Mesenchymal stem cell (in vitro differentiated cells and primary cell): Measurements from ENCODE around the gene WDR91.

Experiments used
- DNase-seq: peaks from one replicate; pipeline ENCODE4 v3.0.0-alpha.2; 2013
- H2AFZ ChIP-seq: one replicate; pipeline ENCODE4 v1.6.1; 2013; ENCODE audit warnings: low read depth, mild to moderate bottlenecking, control low read depth, inconsistent platforms, low read length, moderate library complexity
- H2AK5ac ChIP-seq: 2 replicates; pipeline ENCODE4 v1.6.1; 2013; ENCODE audit warnings: low read length, moderate library complexity, mild to moderate bottlenecking, inconsistent platforms; ENCODE audit not compliant: severe bottlenecking
- H2BK120ac ChIP-seq: one replicate; pipeline ENCODE4 v1.6.1; 2013; ENCODE audit warnings: low read depth, mild to moderate bottlenecking, inconsistent platforms, low read length, moderate library complexity
- H2BK12ac ChIP-seq, 2 experiments: one replicate each; pipeline ENCODE4 v1.6.1; 2013; ENCODE audit warnings: inconsistent platforms in 2 of 2, low read length in 2 of 2, mild to moderate bottlenecking in 2 of 2, moderate library complexity in 2 of 2, control low read depth in 1 of 2
- H2BK15ac ChIP-seq: one replicate; pipeline ENCODE4 v1.6.1; 2013; ENCODE audit warnings: mild to moderate bottlenecking, low read depth, inconsistent platforms; ENCODE audit not compliant: poor library complexity, severe bottlenecking
- H2BK5ac ChIP-seq: 2 replicates; pipeline ENCODE4 v1.6.1; 2013; ENCODE audit warnings: low read depth, mild to moderate bottlenecking, low read length, control low read depth, inconsistent platforms; ENCODE audit not compliant: poor library complexity, severe bottlenecking
- H3K14ac ChIP-seq, 2 experiments: one replicate each; pipeline ENCODE4 v1.6.1; 2013; ENCODE audit warnings: inconsistent platforms in 2 of 2, low read length in 2 of 2, control low read depth in 1 of 2, mild to moderate bottlenecking in 1 of 2, moderate library complexity in 1 of 2
- H3K18ac ChIP-seq, 2 experiments: one replicate each; pipeline ENCODE4 v1.6.1; 2013; ENCODE audit warnings: inconsistent platforms in 2 of 2, low read length in 2 of 2, control low read depth in 1 of 2, low read depth in 1 of 2, mild to moderate bottlenecking in 1 of 2
- H3K23ac ChIP-seq, 2 experiments: one replicate each; pipeline ENCODE4 v1.6.1; 2013; ENCODE audit warnings: inconsistent platforms in 2 of 2, low read length in 2 of 2, mild to moderate bottlenecking in 2 of 2, moderate library complexity in 2 of 2, control low read depth in 1 of 2
- H3K27ac ChIP-seq: 2 replicates; pipeline ENCODE4 v1.5.1; 2013; ENCODE audit warnings: mild to moderate bottlenecking, moderate library complexity, low read length, control low read depth, inconsistent platforms; ENCODE audit not compliant: poor library complexity, severe bottlenecking
- H3K27me3 ChIP-seq, 2 experiments: 2 replicates each; pipeline versions ENCODE4 v1.6.1 to v1.7.0; 2013; ENCODE audit warnings: low read length in 2 of 2, mild to moderate bottlenecking in 2 of 2, moderate library complexity in 2 of 2, control low read depth in 1 of 2, inconsistent platforms in 1 of 2; ENCODE audit not compliant: control insufficient read depth in 1 of 2, insufficient read depth in 1 of 2
- H3K36me3 ChIP-seq, 2 experiments: 2 replicates each; pipeline versions ENCODE4 v1.6.1 to v1.7.0; 2013; ENCODE audit warnings: low read length in 2 of 2, control low read depth in 1 of 2, inconsistent platforms in 1 of 2, low read depth in 1 of 2, mild to moderate bottlenecking in 1 of 2; ENCODE audit not compliant: insufficient read depth in 2 of 2, control insufficient read depth in 1 of 2
- H3K4ac ChIP-seq, 2 experiments: one replicate each; pipeline ENCODE4 v1.6.1; 2013; ENCODE audit warnings: inconsistent platforms in 2 of 2, low read length in 2 of 2, mild to moderate bottlenecking in 2 of 2, moderate library complexity in 2 of 2, control low read depth in 1 of 2, low read depth in 1 of 2
- H3K4me1 ChIP-seq: 2 replicates; pipeline ENCODE4 v1.6.1; 2013; ENCODE audit warnings: low read depth, low read length, control low read depth; ENCODE audit not compliant: control insufficient read depth, insufficient read depth
- H3K4me2 ChIP-seq: 2 replicates; pipeline ENCODE4 v1.6.1; 2013; ENCODE audit warnings: low read length, mild to moderate bottlenecking, inconsistent platforms; ENCODE audit not compliant: poor library complexity, severe bottlenecking
- H3K4me3 ChIP-seq, 2 experiments: 2 replicates each; pipeline versions ENCODE4 v1.5.1 to v1.7.0; 2013; ENCODE audit warnings: low read length in 2 of 2, mild to moderate bottlenecking in 2 of 2, control low read depth in 1 of 2, low read depth in 1 of 2; ENCODE audit not compliant: insufficient read depth in 1 of 2
- H3K79me1 ChIP-seq: replicated peaks from 2 replicates; pipeline ENCODE4 v1.6.1; 2013; ENCODE audit warnings: mild to moderate bottlenecking, control low read depth, low read length, inconsistent platforms; ENCODE audit not compliant: poor library complexity, severe bottlenecking
- H3K9ac ChIP-seq: 2 replicates; pipeline ENCODE4 v1.7.0; 2013; ENCODE audit warnings: mild to moderate bottlenecking, low read length, moderate library complexity
- H3K9me3 ChIP-seq: 2 replicates; pipeline ENCODE4 v1.7.0; 2013; ENCODE audit warnings: mild to moderate bottlenecking, low read length; ENCODE audit not compliant: control insufficient read depth
- H4K8ac ChIP-seq: one replicate; pipeline ENCODE4 v1.6.1; 2013; ENCODE audit warnings: inconsistent platforms, mild to moderate bottlenecking, low read length, moderate library complexity
- H4K91ac ChIP-seq: one replicate; pipeline ENCODE4 v1.6.1; 2013; ENCODE audit warnings: mild to moderate bottlenecking, low read length, inconsistent platforms
- WGBS: methylation state at CpG from one replicate; pipeline ENCODE4 v1.1.7; 2013; ENCODE audit warnings: mixed read lengths; 5-methylcytosine and 5-hydroxymethylcytosine counted together

WDR91 gene

DNA sequence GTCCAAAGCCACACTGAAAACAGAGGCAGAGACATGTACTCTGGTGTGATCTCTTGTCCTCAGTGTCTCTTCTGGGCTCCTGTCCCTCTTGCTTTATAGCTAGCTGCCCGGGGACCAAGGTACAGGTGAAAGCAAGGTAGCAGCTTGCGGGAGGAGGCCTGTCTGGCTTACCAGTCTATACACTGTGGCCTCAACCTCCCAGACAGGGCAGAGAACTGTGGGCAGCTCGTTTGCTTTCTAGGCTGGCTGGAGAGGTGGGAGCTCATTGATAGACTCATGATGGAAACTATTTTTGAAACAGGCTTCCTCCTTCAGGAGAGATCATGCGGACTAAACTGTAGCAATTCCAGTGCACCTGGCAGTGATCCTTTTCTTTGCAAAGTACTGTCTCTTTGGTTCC, 45.5 kb downstream of the WDR91 start:
- H3K79me1 ChIP-seq, result peaks cover 32% of the 10 kb centered on the region
- peak overlapping the region; percentile 57 for H3K9ac ChIP-seq
- H3K27me3 ChIP-seq, result no peaks in the 10 kb centered on the region
- no peaks in the 10 kb centered on the region for H3K9me3 ChIP-seq
- no peak overlapping the region for H3K4ac ChIP-seq
- no peak overlapping the region for H4K8ac ChIP-seq
- peaks cover 33% of the 10 kb centered on the region for H3K4me1 ChIP-seq
- H3K18ac ChIP-seq, result no peak overlapping the region
- H2BK15ac ChIP-seq, result no peak overlapping the region
- no peak for DNase-seq
- no peak overlapping the region for H2BK120ac ChIP-seq
- no peak overlapping the region for H2AFZ ChIP-seq
- H2BK5ac ChIP-seq, result no peak overlapping the region
- H3K4me2 ChIP-seq, result no peak overlapping the region
- no peak overlapping the region for H4K91ac ChIP-seq
- no peak overlapping the region for H3K4me3 ChIP-seq
- H2AK5ac ChIP-seq, result no peak overlapping the region
- no peak overlapping the region for H3K14ac ChIP-seq
- no peak overlapping the region for H3K23ac ChIP-seq
- H3K27ac ChIP-seq, result no peak overlapping the region
- over 99% methylated on average over 4 of the region's 4 CpGs for WGBS
- no peak overlapping the region for H2BK12ac ChIP-seq
- peaks cover 53 to 63% of the 10 kb centered on the region in 2 experiments for H3K36me3 ChIP-seq

DNA sequence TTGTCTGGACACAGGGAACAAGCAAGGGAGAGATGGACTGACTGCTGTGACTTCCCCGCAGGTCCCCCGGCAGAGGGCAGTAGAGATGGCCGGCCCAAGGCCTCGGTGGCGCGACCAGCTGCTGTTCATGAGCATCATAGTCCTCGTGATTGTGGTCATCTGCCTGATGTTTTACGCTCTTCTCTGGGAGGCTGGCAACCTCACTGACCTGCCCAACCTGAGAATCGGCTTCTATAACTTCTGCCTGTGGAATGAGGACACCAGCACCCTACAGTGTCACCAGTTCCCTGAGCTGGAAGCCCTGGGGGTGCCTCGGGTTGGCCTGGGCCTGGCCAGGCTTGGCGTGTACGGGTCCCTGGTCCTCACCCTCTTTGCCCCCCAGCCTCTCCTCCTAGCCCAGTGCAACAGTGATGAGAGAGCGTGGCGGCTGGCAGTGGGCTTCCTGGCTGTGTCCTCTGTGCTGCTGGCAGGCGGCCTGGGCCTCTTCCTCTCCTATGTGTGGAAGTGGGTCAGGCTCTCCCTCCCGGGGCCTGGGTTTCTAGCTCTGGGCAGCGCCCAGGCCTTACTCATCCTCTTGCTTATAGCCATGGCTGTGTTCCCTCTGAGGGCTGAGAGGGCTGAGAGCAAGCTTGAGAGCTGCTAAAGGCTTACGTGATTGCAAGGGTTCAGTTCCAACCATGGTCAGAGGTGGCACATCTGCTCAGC, 46.8 kb downstream of the WDR91 start:
- Histone ChIP-seq H4K8ac (peak overlapping the region; percentile 60), H3K79me1 (peaks cover 32% of the 10 kb centered on the region), H3K9ac (peak overlapping the region; percentile 57), H2AFZ (no peak overlapping the region), H3K27ac (no peak overlapping the region), H4K91ac (peak overlapping the region; percentile 31), H3K4me3 (peak overlapping the region in 1 of 2 experiments; percentile 26), H3K4ac (no peak overlapping the region), H2BK12ac (no peak overlapping the region), H2BK120ac (no peak overlapping the region), H2AK5ac (peak overlapping the region; percentile 4), H2BK15ac (peak overlapping the region; percentile 30), H3K18ac (peak overlapping the region in 1 of 2 experiments; percentile 30), H2BK5ac (no peak overlapping the region), H3K36me3 (peaks cover 53 to 63% of the 10 kb centered on the region in 2 experiments), H3K23ac (no peak overlapping the region), H3K9me3 (no peaks in the 10 kb centered on the region), H3K4me1 (peaks cover 37% of the 10 kb centered on the region), H3K14ac (no peak overlapping the region), H3K4me2 (no peak overlapping the region), H3K27me3 (no peaks in the 10 kb centered on the region)
- WGBS, result 90% methylated on average over 18 of the region's 18 CpGs
- no peak for DNase-seq

GRCh38 chr7:135162382-135163001, 48.8 kb downstream of the WDR91 start:
- H2BK120ac ChIP-seq, result no peak overlapping the region
- no peak overlapping the region for H3K9ac ChIP-seq

GRCh38 chr7:135161669-135162068, 49.7 kb downstream of the WDR91 start:
- Histone ChIP-seq H4K91ac (peak overlapping the region; percentile 88), H2BK12ac (peak overlapping the region; percentile 75 to 90), H3K36me3 (peaks cover 38 to 51% of the 10 kb centered on the region in 2 experiments), H2BK15ac (peak overlapping the region; percentile 82), H3K14ac (no peak overlapping the region), H3K9ac (no peak overlapping the region), H4K8ac (no peak overlapping the region), H2AFZ (no peak overlapping the region), H3K4me1 (peaks cover 29% of the 10 kb centered on the region), H2AK5ac (peak overlapping the region; percentile 92), H3K23ac (no peak overlapping the region), H3K27me3 (no peaks in the 10 kb centered on the region), H3K9me3 (peaks cover 7% of the 10 kb centered on the region), H3K18ac (peak overlapping the region; percentile 37 to 52), H2BK120ac (no peak overlapping the region), H2BK5ac (no peak overlapping the region), H3K27ac (peak overlapping the region; percentile 90), H3K4me3 (no peak overlapping the region), H3K4me2 (no peak overlapping the region), H3K79me1 (peaks cover 37% of the 10 kb centered on the region), H3K4ac (peak overlapping the region; percentile 24 to 35)
- 91% methylated on average over 6 of the region's 6 CpGs for WGBS
- no peak for DNase-seq

More at GRCh38 chr7:135162382-135163001, 48.8 kb downstream of the WDR91 start:
- Histone ChIP-seq H3K27me3 (no peaks in the 10 kb centered on the region), H3K23ac (no peak overlapping the region), H3K4ac (no peak overlapping the region), H3K4me2 (no peak overlapping the region), H3K36me3 (peaks cover 42 to 53% of the 10 kb centered on the region in 2 experiments), H3K14ac (no peak overlapping the region), H4K91ac (no peak overlapping the region), H2AK5ac (peak overlapping the region; percentile 78), H2BK5ac (no peak overlapping the region), H2BK12ac (no peak overlapping the region), H3K27ac (no peak overlapping the region), H2AFZ (no peak overlapping the region), H2BK15ac (no peak overlapping the region), H3K9me3 (no peaks in the 10 kb centered on the region), H4K8ac (no peak overlapping the region), H3K4me3 (no peak overlapping the region), H3K79me1 (peaks cover 40% of the 10 kb centered on the region), H3K18ac (peak overlapping the region in 1 of 2 experiments; percentile 10), H3K4me1 (peaks cover 36% of the 10 kb centered on the region)
- DNase-seq, result no peak
- WGBS, result 100% methylated on average over 1 of the region's 2 CpGs
